GM21717 (cell line): Measurements from ENCODE around the gene TEKTIP1.
"Not testable (repeated sequence)": the region's sequence is repeated elsewhere in the genome, so short reads cannot be mapped to it uniquely, and the experiment has no call there.

ENCODE experiments used
- ATAC-seq: cut with Tn5 transposase; IDR thresholded peaks from one replicate; pipeline ENCODE4 v1.9.1; 2021; ENCODE audit warnings: mild to moderate bottlenecking, moderate library complexity; ENCODE audit not compliant: unreplicated experiment

TEKTIP1 gene

DNA sequence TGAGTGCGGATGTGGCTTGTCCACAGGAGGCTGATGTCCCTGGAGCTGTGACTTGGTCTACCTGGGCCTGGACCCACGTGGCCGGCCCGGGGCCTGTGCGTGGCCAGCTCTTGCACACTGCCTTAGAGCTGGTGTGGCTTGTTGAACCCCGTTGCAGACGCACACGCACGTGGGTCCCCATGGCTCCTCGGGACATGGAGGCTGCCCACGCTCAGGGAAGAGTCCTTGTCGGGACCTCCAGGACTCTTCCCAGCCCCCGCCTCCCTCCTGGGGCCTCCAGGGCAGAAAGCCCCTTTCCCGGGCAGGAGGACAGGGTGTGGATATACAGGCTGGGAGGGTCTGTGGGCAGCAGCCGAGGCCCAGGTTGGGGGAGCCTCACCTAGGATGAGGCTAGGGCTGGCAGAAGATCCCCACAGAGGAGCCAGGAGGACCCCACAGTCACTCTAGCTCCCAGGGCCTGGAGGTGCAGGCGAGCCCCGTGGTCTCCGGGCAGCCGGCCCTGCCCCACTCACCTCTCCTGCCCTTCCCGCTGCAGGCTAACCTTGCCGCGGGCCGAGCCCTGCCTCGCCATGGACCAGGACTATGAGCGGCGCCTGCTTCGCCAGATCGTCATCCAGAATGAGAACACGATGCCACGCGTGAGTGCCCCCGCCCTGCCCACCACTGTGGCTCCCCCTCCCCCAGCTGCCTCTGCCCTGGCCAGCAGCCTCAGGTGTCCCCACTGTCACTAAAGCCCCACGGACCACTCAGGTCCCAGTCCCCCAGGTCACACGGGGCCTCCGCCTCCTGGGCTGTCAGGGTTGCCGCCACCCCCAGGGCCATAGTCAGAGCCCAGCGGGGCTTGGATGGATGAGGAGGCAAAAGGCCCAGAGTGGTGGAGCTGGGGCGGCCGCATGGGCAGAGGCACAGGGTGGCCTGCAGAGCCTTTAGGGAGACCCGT lies 16.3 kb upstream of the TEKTIP1 start:
- ATAC-seq, result no peak

DNA sequence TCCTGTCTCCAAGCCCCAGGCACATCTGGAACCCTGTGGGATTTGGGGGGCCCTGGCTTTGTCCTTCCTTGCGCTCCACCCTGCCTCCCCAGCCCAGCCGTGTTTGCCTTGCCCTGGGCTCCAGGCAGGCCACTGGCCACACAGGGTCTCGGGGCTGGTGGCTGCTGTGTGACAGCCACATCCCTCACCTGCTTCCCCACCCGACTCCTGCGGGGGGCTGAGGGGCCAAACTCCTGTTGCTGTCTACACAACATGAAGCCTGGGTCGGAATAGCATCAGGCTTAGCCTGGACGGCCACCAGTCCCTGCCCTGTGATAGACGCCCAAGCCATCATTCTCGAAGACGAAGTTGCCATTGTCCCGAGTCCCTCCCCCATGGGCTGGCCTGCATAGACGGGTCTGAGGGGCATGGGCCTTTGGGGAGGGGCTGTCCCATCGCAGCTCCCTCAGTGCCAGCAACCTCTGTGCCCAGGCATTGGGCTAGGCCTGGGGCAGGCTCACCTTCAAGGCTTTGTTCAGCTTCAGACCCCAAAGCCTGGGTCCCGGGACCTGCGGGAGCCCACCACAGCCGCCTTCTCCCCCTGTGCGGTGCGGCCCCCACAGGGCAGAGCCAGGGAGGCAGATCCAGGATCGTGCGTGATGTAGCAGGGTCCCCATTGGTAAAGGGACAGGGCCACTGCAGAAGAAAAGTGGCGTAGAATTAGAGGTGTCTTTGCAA lies 15.5 kb upstream of the TEKTIP1 start:
- no peak for ATAC-seq

DNA sequence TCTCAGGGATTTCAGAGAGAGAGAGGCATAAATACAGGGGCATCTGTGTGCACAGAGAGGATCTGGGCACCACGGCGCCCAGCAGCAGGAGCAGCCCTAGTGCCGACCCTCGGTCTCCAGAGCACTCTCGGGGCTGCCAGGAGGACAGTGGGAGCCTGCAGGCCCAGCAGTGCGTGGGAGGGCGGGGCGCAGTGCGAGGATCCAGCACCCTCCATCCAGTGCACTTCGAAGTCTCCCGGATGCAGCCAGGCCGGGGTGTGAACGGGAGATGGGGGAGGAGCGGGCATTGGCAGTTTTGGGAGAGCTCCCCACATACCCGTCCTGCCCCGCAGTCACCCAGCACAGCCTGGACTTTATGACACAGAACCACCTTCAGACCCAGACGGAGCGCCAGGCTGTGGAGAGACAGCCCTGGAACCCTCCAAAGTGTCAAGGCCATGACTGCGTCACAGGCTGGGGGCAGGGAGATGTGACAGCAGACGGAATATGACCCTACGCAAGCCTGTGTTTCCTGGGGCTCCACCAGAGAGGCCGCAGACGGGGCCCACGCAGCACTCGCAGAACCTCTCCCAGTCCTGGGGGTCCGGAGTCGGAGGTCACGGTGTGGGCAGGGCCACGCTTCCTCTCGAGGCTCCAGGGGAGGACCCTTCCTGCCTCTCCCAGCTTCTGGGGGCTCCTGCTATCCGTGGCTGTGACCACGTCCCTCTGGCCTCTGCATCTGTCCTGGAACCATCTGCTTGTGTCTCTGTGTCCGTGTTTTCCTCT lies 14.7 kb upstream of the TEKTIP1 start:
- no peak for ATAC-seq

DNA sequence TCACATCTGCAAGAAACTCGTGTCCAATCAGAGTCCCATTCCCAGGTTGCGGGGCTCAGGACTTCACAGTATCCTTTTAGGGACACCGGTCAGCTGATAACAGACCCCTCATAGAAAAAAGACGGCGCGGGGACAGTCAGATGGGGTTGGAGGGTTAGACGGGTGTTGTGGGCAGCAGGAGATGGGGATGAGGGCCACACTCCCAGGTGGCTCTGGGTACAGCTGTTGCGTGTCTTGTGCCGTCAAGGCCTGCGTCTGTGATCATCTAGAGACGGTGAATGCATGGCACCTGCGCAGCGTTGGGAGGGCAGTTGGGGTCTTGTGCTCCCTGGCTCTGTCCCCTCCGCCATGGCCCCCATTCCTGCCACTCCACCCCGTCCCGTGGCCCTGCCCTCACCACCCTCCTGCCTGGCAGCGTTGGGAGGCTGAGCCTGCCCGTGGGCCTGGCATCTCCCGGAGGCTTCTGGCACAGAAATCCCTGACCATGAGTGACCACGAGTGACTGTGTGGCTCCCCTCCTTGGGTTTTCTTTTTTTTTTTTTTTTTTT lies 14.0 kb upstream of the TEKTIP1 start:
- ATAC-seq, result no peak

DNA sequence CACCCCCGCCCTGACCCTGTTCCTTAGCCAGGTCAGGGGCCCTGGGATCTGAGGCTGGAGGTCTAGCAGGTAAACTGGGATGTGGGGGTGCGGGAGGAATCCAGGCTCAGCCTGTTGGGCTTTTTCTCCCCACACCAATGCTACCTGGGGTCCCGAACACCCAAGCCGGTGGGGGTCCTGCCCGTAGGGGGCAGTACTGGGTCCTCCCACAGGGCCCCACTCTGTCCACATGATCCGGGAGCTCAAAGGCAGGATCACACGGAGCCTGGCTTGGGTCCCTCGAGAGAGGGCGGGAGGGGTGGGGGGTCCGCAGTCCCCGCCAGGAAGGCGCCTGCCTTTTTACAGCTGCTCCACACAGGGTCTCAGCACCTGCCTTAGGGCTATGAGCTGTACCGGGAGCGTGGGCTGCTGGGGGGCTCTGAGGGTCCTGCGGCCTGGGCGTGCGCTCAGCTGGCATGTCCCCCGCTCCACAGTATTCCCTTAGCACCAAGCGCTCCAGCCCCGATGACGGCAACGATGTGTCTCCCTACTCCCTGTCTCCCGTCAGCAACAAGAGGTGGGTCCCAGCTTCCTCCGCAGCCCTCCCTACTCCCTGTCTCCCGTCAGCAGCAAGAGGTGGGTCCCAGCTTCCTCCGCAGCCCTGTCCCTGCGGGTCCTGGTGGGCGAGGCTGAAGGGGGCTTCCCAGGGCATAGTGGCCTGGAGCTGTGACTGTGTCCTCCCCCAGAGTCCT lies 12.3 kb upstream of the TEKTIP1 start:
- no peak for ATAC-seq

DNA sequence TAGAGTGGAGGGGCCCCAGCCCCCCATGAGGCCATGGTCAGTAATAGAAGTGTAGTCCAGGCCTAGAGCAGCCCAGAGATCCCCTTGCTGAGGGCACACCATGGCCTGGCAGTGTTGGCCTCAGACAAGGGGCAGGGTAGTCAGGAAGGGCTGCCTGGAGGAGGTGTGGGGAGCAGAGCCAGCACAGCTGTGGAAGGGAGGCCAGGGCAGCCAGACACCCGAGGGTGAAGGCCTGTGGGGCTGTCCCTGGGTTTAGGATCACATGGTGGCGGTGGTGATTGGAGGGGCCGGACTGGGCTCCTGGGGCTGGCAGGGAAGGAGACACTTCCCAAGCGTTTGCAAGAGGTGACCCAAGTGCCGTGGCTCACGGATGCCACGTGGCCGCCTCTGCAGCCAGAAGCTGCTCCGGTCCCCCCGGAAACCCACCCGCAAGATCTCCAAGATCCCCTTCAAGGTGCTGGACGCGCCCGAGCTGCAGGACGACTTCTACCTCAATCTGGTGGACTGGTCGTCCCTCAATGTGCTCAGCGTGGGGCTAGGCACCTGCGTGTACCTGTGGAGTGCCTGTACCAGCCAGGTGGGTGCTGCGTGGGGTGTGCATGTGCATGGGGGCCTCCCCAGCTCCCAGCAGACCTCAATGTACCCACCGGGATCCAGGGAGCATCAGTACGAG lies 11.6 kb upstream of the TEKTIP1 start:
- ATAC-seq, result no peak

DNA sequence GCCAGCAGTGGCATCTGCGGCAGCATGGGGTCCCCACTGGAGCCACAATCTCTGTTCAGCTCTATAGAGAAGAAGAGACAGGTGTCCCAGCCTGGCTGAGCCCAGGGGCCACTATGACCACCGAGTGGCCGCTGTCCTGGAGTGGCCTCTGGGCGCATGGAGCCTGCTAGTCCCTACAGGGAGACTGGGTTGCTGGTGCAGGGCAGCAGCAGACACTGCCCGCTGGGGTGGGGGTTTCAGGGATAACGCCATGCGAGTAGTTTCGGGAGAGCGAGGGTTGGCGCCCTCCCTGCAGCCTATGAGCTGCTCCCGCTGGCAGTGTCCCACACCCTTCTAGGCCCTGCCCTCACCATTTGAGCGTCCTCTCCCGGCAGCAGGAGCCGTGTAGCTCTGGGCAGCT lies 10.9 kb upstream of the TEKTIP1 start:
- ATAC-seq, result no peak

DNA sequence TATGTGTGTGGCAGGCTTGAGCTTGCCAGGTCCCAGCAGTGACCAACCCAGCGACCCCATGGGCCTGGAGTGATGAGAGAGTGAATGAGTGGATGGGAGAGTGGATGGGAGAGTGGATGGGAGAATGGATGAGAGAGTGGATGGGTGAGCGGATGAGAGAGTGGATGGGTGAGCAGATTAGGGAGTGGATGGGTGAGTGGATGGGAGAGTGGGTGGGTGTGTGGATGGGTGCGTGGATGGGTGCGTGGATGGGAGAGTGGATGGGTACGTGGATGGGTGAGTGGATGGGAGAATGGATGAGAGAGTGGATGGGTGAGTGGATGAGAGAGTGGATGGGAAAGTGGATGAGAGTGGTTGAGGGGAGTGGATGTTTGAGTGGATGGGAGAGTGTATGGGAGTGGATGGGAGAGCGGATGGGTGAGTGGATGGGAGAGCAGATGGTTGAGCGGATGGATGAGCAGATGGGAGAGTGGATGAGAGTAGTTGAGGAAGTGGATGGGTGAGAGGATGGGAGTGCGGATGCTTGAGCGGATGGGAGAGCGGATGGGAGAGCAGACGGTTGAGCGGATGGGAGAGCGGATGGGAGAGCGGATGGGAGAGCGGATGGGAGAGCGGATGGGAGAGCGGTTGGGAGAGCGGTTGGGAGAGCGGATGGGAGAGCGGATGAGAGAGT lies 10.3 kb upstream of the TEKTIP1 start:
- no peak for ATAC-seq

DNA sequence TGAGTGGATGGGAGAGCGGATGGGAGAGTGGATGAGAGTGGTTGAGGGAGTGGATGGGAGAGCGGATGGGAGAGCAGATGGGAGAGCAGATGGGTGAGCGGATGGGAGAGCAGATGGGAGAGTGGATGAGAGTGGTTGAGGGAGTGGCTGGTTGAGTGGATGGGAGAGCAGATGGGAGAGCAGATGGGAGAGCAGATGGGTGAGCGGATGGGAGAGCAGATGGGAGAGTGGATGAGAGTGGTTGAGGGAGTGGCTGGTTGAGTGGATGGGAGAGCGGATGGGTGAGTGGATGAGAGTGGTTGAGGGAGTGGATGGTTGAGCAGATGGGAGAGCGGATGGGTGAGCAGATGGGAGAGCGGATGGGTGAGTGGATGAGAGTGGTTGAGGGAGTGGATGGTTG lies 9.7 kb upstream of the TEKTIP1 start:
- not testable (repeated sequence) for ATAC-seq

DNA sequence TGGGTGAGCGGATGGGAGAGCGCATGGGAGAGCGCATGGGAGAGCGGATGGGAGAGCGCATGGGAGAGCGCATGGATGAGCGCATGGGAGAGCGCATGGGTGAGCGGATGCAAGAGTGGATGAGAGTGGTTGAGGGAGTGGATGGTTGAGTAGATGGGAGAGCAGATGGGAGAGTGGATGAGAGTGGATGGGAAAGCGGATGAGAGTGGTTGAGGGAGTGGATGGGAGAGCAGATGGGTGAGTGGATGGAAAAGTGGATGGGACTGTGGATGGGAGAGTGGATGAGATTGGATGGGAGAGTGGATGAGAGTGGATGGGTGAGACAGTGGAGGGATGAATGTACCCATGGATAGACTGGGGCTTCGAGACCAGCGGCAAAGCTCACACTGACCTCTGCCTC lies 8.6 kb upstream of the TEKTIP1 start:
- ATAC-seq, result no peak

DNA sequence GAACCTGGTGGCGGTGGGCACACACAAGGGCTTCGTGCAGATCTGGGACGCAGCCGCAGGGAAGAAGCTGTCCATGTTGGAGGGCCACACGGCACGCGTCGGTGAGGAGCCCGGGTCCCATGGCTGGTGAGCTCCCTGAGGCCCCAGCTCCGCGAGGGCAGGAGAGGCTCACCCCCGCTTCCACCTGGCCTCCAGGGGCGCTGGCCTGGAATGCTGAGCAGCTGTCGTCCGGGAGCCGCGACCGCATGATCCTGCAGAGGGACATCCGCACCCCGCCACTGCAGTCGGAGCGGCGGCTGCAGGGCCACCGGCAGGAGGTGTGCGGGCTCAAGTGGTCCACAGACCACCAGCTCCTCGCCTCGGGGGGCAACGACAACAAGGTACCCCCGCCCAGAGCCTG lies 7.3 kb upstream of the TEKTIP1 start:
- ATAC-seq, result no peak

DNA sequence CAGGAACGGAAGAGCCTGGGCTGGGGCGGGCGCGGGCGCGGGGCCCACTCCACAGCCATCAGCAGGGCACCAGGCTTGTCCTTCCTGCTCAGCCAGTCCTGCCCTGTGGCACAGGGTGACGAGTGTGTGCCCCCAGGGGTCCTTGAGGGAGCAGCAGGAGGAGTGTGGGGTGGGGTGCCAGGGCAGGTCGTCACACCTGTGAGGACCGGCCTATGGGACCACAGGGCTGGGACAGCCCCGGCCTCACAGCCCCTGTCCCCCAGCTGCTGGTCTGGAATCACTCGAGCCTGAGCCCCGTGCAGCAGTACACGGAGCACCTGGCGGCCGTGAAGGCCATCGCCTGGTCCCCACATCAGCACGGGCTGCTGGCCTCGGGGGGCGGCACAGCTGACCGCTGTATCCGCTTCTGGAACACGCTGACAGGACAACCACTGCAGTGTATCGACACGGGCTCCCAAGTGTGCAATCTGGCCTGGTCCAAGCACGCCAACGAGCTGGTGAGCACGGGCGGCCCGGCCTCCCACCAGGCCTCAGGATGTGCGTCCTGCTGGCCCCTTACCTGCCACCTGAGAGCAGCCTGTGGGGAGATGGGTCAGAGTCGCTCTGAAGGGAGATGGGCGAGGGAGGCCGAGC lies 6.7 kb upstream of the TEKTIP1 start:
- no peak for ATAC-seq

DNA sequence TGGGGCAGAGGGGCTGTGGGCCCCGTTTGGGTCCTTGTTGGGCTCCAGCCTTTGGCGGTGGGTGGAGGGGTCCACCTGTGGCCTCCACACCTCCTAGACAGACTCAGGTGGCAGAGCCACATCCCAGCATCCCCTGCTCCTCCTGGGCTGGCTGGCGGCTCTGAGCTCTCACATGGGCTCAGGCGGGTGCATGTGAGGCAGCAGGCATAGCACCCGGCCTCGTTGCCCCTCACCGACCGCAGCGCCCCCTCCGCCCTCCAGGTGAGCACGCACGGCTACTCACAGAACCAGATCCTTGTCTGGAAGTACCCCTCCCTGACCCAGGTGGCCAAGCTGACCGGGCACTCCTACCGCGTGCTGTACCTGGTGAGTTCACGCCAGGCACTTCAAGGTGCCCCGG lies 5.9 kb upstream of the TEKTIP1 start:
- no peak for ATAC-seq

DNA sequence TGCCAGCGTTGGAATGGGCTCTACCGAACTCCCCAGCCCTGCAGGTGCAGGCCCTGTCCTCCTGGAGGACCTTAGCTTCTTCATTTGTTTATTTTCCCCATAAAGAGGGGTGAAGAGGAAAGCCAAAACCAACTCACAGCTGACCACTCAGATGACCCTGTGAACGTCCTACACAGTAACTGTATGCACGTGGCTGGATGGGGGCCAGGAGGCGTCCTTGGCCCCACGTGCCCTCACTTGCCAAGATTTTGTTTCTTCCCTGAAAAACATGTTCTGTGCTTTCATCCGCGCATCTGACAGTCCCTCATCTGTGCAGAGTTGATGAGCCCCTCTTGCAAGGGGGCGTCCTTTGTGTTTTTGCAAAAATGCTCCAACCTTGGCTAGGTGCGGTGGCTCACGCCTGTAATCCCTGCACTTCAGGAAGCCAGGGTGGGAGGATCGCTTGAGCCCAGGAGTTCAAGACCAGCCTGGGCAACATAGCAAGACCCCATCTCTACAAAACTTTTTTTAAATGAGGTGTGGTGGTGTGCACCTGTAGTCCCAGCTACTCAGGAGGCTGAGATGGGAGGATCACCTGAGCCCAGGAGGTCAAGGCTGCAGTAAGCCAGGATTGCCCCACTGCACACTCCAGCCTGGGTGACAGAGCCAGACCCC lies 5.3 kb upstream of the TEKTIP1 start:
- no peak for ATAC-seq

DNA sequence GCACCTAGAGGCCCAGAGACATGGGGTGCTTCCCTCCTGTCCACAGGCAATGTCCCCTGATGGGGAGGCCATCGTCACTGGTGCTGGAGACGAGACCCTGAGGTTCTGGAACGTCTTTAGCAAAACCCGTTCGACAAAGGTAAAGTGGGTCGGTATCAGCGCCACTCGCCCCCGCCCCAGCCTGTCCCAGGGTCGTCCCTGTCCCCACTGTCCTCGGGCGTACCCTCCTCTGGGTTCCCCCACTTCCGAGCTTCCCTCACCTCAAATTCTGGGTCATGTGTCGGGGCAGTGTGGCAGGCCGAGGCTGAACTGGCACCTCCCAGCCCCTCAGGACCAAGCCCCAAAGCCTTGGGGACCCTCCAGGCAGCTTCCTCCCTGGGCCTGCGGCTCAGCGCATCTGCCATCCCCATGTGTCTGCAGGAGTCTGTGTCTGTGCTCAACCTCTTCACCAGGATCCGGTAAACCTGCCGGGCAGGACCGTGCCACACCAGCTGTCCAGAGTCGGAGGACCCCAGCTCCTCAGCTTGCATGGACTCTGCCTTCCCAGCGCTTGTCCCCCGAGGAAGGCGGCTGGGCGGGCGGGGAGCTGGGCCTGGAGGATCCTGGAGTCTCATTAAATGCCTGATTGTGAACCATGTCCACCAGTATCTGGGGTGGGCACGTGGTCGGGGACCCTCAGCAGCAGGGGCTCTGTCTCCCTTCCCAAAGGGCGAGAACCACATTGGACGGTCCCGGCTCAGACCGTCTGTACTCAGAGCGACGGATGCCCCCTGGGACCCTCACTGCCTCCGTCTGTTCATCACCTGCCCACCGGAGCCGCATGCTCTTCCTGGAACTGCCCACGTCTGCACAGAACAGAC lies 4.4 kb upstream of the TEKTIP1 start:
- no peak for ATAC-seq

DNA sequence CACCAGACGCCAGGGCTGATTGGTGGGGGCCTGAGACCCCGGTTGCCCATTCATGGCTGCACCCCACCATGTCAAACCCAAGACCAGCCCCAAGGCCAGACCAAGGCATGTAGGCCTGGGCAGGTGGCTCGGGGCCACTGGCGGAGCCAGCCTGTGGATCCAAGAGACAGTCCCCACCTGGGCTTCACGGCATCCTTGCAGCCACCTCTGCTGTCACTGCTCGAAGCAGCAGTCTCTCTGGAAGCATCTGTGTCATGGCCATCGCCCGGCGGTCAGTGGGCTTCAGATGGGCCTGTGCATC lies 3.8 kb upstream of the TEKTIP1 start:
- ATAC-seq, result no peak

DNA sequence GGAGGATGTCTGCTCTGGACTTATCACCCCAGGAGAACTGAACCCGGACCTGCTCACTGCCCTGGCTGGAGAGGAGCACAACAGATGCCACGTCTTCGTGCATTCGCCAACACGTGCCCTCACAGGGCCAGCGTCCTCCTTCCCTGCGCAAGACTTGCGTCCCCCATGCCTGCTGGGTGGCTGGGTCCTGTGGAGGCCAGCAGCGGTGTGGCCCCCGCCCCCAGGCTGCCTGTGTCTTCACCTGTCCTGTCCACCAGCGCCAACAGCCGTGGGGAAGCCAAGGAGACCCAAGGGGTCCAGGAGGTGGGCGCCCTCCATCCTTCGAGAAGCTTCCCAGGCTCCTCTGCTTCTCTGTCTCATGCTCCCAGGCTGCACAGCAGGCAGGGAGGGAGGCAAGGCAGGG lies 3.4 kb upstream of the TEKTIP1 start:
- ATAC-seq, result no peak

DNA sequence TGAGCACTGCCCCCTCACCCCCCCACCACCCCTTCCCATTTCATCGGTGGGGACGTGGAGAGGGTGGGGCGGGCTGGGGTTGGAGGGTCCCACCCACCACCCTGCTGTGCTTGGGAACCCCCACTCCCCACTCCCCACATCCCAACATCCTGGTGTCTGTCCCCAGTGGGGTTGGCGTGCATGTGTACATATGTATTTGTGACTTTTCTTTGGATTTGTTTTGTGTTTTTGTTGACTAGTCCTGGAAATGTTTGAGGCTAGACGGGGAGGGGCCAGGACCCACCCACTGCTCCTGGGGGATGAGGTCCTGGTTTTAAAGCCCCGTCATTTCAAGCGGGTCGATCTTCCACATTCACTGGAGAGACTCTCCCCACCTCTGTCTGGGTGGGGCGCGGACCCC lies 3.0 kb upstream of the TEKTIP1 start:
- no peak for ATAC-seq
